ENCODE data around the gene EPHA3.

Gene EPHA3

DNA sequence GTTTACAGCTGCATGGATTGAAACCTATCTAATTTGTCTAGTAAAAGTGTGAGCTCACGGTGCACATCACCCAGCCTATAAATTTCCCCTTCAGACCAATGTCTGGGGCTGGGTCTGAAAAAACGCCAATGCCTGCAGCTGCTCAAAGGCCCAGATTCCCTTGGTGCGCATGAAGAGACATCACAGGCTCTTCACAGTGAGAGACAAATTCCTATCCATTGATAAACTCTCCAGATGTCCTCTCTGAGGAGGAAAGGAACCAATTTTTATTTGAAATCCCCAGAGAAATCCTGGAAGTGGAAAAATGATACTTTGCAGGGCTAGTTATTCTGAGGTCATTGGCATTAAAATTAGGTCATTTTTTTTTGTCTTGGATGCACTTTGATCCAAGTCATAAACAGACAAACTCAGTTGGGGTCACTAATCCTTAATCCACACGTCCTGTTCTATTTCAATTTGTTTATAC lies 360.5 kb downstream of the EPHA3 start:
- DNase-seq: no peak

DNA sequence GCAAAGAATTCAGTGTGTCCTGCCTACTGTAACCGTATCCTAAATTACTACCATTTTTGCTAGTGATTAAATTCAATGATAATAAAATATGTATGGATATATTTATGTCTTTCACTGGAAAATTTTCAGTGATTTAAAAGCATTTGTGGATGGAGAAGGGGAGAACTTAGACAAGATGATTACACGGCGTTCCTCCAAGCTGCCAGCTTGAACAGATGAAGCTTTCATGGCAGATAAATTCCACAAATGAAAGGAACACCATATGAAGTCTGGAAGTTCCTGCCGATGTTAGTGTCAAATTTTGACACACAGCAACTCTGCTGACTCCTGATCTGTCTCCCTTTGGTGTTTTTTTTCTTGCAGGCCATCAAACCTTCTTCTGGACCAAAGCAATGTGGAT lies 364.7 kb downstream of the EPHA3 start:
- no peak for DNase-seq

DNA sequence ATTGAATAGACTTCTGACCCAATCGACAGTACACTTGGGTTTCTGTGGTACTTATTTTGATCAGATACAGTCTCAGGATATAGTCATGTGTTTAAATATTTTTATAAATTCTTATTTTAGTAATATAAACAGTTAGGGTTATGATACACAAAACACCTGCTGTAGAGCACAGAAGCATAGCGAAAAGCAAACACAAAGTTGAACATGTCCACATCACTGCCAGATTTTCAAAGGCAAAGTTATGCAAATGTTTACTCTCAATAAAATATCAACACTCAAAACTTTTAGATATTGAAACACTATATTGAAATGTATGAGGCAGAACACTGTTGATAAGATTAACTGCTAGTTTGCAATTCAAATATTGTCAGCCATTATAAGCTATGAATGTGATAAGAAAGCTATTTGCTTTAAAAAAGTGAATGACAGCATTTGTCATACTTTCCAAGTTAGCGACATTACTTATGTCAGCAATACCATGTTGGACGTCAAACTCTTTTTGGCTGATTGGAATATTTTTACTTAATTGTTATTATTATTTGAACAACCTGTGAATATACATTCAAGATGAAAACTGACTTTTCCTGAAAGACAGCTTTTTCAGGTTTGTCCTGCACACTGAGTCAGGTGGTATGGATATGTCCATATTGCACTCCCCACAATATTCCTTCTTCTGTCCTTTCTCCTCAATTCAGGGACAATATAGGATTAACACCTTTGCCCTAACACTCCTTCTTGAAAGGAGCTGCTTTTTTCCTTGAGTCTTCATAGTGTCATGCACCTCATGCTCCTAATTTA lies 367.1 kb downstream of the EPHA3 start:
- no peak for DNase-seq

DNA sequence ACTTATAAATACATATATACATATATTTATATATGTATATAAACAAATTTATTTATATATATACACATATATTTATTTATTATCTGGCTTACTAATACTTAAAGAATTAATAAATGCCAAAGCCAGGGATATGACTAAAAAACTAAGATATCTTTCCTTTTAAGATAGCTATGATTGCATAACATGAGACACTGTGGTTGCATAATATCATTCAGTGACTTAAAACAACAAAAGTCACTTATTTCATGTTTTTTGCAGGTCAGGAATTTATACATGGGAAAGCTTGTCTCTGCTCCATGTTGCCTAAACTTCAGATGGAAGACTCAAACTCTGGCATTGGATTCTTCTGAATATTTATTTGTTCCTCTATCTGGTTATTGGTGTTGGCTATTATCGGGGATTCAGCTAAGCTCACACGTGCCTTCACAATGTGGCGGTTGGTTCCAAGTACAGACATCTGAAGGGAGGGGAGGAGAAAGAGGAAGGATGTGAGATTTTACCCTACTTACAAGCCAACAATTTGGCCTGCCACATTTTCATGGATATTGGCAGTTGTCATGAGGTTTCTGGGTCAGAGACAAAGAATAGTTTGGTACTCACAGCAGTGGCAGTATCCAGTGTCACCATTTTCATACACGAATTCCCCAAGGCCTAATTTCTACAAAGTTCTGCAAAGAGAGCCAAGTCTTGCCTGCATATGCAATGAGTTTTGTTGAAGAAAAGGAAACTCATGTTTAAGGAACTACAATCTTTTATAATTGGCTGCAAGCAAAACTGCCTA lies 381.6 kb downstream of the EPHA3 start:
- no peak for DNase-seq

DNA sequence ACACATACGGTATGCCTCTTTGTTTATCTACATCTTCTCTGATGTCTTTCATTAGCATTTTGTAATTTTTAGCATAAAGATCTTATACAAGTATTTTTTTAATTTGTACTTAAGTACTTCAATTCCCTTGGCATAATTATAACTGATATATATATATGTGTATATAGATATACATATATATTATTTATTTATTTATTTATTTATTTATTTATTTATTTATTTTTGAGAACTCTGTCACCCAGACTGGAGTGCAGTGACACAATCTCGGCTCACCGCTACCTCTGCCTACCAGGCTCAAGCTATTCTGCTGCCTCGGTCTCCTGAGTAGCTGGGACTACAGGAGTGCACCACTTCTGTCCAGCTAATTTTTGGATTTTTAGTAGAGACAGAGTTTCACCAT lies 382.7 kb downstream of the EPHA3 start:
- DNase-seq: no peak

DNA sequence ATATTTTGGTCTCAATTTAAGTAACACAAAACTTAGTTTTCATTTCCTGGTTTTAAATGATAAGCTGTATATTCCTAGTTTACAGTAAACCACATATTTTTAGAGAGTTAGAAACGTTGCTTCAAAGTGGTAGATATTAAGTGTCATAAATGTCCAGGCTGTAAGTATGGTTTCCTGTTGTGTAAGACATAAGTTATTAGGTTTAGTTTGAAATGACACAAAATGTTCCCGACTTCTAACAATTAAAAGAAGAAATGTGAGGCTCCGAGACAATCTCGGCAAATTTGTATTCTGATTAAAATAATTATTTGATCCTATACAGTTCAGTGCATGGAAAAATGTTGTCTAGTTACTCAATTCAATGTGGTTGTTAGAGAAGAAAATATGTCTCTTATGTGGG lies 387.3 kb downstream of the EPHA3 start:
- DNase-seq: no peak

DNA sequence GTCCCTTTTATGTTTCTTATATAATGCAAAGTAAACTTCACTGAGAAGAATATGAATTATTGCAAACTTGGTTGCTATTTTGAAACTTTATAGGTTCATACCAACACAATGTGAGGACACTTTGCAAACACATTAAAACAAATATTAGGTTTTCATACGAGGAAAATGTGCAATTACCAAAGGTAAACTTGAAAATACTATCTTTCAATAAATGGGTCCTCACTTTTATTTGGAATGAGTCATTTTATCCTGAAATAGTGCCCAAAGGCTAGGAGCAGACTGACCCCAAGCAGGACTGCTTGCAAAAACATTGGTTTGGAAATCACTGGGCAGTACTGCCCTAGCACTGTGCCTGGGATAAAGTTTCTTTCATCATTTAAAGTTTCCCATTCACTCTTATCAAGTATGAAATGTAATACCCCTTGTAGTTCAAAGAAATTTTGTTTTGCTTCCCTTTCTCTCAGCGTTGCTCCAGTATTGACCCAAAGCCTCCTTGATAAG lies 396.5 kb downstream of the EPHA3 start:
- DNase-seq: no peak

DNA sequence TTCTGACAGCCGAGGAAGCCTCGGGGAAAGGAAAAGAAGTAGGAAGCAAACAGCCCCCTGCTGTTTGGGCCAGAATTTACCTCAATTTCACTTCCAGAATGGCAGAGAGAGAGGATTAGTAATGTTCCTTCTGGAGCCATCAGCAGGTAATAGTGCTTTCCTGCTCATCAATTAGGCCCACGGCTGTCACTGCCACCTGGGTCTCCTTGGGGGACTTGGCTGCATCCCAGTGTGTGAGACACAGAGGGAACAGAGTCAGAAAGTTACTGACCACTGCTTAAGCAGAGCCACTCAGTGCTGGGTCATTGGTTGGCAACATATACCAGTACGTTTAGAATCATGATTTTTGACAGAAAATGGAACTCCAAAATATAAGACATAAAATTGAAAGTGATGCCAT lies 397.0 kb downstream of the EPHA3 start:
- no peak for DNase-seq

DNA sequence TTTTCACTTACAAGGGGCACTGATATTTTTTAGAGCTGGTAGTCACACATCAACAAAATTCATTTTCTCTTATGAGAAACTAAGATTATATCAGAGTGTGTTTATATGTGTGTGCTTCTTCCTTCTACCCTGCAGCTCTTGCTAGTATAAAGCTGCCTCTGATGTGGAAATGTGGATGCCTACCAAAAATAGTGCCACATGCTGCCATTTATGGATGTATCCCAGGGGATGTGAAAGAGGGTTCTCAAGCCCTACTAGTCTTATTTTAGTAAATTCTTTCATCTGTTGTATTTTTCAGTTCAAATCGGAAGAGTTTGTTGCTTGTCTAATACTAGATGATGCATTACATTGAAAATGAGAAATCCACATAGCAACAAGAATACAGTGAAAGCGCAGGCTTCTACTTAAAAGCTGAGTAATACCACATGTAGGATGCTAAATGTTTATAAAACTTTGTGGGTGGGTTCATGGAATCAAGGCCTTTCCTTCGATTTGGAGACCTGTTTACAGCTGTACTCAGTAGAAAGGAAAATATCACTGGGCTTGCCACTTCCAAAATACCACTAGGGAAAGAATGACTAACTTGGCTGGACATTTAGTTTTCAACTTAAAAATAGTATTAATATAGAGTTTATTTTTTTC lies 399.2 kb downstream of the EPHA3 start:
- no peak for DNase-seq

DNA sequence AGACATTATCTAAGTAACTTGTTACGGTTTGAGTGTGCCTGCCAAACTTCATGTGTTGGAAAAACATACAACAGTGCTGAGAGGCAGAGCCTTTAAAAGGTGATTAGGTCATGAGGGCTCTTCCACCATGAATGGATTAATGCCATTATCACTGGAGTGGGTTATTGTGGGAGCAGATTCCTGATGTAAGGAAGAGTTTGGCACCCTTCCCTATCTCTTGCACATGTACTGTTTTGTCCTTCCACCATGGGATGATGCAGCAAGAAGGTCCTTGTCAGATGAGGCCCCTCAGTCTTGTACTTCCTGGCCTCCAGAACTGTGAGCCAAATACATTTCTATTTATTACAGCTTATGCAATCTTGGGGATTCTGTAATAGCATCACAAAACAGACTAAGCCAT lies 413.9 kb downstream of the EPHA3 start:
- no peak for DNase-seq

DNA sequence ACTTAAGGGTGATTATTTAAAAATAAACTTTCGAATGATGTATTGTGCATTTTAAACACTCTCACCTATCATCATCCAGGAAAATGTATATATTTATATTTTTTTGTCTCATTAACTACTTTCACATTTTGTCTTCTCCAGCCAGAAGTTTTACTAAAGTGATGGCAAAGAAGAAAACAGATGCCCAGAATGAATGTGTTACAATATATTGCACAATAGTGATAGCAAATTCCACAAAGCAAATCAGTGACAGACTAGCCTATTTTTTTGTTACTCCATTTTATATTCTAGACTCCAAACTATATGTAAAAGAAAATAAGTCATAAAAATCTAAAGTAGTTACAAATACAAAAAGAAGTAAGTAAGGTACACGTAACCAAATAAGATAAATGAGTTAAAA lies 414.7 kb downstream of the EPHA3 start:
- DNase-seq: no peak

DNA sequence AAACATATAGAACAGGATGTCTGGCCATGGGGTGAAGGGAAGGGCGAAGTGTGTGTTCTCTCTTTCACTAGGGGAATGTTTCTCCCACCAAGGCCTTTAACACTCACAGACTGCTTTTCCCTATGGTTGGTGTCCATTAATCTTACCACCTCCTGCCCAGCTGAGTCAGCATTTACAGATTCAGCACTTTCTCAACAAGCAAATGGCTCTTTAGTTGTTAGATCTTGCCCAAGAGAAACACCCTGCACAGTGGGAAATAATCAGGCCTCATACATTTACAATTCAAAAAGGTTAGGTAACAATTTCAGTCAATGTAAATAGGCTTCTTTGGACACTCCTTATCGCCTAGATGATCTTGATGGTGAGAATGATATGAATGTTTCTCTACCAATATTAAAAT lies 418.2 kb downstream of the EPHA3 start:
- no peak for DNase-seq

DNA sequence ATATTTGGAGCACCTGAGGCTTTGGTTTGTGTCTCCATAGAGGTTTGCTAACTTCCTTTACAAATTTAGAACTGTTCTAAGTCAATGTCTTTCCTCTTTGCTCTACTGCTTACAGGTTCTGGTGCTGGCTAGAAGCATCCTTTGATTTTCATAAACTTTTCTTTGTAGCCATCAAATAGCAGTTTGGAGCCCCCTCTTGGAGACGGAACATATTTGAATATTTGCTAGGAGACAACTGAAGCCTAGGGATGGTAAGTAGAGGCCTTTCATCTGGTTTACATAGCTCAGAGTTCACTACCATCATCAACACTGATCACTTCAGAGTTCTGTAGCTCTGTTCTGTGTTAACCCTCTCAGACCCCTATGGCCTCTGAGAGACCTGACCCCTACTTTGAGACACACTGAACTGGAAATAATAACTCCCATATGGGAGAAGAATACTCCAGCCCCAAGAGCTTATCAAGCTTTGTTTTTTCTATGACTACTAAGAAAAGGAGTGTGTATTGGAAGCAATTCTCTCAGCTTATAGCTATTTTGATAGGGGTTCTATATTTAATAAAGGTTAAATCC lies 420.4 kb downstream of the EPHA3 start:
- no peak for DNase-seq
